HG03064 (cell line): Measurements from ENCODE around the gene CENPQ.
"Not testable (repeated sequence)": the region's sequence is repeated elsewhere in the genome, so short reads cannot be mapped to it uniquely, and the experiment has no call there.

Source experiments
- ATAC-seq: cut with Tn5 transposase; IDR thresholded peaks from one replicate; pipeline ENCODE4 v1.9.1; 2021; ENCODE audit warnings: low read depth; ENCODE audit not compliant: unreplicated experiment

Gene CENPQ, protein sequence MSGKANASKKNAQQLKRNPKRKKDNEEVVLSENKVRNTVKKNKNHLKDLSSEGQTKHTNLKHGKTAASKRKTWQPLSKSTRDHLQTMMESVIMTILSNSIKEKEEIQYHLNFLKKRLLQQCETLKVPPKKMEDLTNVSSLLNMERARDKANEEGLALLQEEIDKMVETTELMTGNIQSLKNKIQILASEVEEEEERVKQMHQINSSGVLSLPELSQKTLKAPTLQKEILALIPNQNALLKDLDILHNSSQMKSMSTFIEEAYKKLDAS

DNA sequence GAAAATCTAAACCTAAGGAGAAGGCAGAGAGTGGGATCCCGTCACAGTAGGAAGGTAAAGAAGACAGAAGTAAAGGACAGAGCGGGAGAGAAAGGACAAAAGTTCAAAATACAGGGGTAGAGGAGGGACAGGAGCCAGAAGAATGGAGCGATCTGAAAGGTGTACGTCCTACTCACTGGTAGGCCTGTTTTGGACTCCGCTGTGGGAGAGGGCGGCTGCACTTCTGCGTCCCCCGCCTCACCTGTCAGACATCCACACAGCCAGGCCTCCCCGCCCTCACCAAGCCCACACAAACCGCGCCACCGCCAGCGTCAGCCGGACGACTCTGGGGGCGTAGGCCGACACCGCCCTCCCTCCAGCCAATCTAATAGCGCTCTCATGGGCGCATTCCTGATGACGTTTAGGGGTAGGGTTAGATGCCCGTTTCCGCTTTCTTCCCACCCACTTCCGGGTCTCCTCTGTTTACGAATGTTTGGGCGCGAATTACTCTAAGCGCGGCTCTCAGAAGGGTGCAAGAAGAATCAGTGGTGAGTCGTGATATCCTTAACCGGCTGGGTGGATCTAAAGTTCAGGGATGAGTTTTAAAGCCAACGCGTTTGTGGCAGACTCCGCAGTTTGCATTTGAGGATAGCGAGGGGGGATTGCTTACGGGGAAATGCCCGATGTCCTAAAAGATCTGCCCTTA lies at the start of gene CENPQ, which contains the start of gene MMUT:
CENPQ (plus strand) TSS at position 444 of the 685 bp plus-strand sequence. CDS start 6,807 bp downstream, outside the sequence.
MMUT (minus strand) TSS at position 327 of the 685 bp plus-strand sequence. CDS start 3,787 bp downstream, outside the sequence.
- peak; percentile 98 for ATAC-seq

DNA sequence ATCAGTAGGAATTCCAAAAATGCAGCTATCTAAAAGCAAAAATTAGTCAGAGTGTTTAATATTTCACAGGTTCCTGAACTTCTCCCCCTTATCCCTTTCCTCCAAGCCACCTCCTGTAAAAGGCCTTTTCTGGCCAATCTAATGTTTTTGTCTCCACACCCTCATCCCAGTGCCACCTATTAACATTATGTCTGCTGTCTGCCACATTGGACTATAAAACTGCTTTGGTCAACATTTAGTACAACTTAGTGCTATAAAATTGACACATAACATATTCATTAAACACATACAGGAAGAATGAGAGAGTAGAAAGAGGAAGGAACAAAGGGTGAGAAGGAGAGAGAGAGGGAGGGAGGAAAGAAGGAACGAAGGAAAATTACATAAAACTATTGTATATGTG lies 47.8 kb upstream of the CENPQ start:
- no peak for ATAC-seq

DNA sequence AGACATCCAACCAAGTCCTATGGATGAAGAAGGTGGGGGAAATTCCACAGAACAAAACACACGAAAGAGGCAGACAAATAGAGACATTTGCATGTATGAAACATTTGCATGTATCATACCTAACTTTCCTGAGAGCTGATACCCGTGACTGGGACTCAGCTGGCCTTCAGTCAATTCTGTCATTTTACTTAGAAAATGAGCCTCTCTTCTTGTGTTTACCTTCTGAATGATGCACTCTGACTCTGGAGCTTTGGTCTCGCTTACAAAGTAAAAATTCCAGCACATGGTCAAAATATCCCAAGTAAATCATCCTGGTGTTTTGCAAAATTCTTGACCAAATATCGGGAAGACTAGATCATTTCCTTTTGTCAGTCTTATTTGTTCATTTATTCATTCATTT lies 47.0 kb upstream of the CENPQ start:
- no peak for ATAC-seq

DNA sequence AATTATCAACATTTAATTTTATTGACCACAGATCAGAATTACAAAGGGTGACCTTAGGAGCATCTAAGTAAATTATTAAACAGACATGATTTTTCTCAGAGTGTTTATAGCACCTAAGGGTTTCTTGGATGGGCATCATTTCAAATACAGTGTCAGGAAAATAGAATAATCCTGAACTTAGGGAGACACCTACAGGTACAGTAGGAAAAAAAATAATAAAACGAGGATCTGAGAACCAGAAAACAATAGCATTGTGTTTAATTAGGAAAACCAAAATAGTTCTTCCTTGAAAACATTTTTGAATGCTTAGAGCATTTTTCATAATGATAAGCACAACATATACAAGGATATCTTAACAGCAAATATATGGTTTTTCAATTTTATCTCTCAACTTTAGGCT lies 39.4 kb upstream of the CENPQ start:
- no peak for ATAC-seq

DNA sequence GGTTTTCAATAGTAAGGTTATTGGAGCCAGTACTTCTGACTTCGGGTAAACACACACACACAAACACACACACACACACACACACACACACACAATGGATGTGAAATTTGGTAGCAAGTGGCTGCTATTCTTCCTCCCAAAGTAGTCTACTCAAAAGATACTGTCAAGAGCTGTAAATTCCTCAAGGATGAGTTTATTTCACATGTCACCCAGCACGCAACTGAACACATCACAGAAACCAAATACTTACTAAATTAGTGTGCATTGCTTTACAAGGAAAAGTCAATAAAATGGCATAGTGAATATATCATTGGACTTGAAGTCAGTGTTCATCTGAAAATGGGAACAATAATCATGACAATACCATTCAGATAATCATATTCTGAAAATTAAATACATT lies 33.0 kb upstream of the CENPQ start:
- no peak for ATAC-seq

DNA sequence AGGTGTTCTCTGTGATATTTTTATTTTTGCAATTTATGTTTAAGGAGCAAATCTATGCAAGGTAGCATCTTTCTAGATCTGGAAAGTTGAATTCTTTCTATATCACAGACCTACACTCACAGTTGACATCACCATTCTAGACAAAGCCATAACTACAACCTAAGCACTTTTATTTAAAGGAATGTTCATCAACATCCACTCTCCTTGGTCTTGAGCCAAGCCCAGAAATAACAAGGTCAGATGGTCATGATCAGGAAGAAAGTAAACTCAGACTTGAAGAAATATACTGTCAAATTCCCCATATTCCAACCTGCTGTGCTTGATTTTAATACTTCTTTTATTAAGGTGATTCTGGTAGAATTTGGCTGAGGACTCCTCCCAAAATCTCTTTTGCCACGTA lies 32.3 kb upstream of the CENPQ start:
- ATAC-seq: no peak

DNA sequence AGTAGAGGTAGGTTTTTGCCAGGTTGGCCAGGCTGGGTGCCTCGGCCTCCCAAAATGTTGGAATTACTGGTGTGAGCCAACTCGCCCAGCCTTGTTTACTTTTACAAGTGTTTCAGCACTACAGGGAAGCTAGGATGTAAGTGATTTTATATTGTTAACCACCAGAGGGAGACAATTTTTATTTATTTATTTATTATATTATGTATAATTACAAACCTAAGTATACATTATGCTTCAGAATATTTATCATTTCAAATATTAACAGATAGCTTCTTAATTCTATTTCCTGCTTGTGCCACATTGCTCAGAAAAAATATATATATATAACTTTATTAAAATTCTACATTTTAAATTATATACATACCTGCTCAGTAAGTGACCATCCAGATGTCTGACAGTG lies 9.9 kb upstream of the CENPQ start:
- no peak for ATAC-seq

DNA sequence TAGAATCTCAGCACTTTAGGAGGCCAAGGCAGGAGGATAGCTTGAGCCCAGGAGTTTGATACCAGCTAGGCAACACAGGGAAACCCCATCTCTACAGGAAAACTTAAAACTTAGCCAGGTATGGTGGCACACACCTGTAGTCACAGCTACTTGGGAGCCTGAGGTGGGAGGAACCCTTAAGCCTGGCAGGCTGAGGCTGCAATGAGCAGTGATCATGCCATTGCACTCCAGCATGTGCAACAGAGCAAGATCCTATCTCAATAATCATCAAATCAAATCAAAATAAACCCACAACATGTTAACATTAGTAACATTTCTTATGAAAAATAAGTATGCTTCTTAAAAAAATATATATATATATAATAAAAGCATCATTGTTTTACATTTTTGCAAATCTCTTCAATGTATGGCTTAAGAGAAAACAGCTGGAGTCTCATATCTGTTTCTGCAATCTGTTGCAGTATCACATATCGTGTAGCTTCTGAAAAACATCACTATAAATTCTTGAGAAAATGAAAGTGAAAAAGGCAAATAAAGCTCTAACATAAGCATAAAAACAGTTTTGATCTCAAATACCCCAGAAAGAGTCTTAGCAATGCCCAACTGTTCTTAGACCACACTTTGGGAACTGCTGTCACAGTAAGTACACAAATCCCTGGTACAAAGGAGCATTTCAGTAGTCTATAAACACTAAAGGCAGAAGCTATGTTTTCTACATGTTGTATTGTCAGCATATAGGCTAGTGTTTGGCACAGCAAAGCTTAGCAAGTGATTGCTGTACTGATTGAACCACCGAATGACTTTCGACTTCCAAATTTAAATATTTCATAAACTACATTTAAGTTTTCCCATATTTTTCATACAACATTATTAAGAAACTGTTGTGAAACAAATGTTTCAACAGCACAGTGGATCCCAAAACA lies 8.1 kb upstream of the CENPQ start:
- ATAC-seq: peak; percentile 78

DNA sequence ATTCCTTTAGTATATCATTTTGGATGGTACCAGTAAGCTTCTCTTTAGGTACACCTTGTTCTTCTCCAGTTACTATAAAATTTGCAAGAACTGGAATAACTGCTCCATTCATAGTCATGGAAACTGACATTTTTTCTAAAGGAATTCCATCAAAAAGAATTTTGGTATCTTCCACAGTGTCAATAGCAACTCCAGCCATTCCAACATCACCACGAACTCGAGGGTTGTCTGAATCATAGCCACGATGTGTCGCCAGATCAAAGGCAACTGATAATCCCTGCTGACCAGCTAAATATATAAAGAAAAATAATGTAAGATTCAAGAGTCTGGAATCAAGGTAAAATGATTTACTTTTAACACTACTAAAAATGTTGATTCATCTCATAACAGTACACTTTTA lies 5.4 kb upstream of the CENPQ start:
- ATAC-seq: no peak

DNA sequence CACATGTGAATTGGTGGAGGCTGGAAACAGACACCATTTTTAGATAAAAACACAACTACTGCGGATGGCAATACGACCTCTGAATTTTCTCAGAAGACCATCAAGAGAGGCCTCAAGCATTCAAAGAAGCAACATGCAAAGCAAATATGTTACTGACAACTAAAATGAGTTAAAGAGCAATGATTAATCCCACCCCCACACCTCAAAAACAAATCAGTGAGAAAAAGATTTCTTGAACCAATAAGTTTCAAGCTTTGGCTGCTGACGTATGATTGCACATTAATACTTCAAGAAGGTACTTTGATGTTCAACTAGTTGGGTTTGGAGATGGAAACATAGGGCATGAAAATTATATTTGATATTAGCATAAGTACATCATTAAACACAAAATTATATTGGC lies 1.1 kb upstream of the CENPQ start:
- ATAC-seq: no peak

DNA sequence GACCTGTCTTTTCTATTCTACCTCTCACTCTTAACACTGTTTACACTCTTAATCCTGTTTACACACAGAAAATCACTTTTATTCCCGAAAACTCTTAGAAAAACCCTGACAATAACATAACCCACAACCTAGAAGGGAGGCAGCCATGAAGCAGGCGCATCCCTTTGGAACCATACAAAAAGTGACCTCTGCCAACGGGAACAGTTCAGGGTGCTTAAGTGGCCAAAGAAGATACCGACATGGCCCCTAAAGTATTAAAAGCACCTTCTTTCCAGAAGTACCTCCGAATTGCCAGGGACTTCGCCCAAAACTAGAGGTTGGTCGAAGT lies 607 bp upstream of the CENPQ start:
- ATAC-seq: peak; percentile 1

DNA sequence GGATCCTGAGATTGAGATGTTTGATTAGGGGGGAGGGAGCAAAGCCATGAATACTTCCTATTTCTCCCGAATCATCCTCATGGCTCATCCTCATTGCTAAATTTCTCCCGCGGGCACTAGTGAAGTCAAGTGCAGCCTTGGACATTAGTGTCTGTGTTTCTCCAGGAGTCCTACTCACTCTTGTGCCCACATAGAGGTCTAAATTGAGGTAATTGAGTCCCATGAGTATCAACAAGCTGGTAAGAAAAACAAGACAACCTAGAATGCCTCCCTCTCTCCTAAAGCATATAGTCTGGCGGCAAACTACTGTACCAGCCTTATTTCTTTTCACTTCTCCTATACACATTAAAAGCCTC lies 420 bp downstream of the CENPQ start:
- ATAC-seq: peak; percentile 2

DNA sequence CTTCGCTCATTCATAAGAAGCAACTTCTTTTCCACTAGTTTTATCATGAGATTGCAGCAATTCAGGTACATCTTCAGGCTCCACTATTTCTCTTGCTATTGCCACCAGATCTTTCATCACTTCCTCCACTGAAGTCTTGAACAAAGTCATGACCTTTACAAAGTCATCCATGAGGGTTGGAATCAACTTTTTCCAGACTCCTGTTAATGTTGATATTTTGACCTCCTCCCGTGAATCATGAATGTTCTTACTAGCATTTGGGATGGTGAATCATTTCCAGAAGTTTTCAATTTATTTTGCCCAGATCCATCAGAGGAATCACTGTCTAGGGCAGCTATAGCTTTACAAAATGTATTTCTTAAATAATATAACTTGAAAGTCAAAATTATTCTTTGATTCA lies 1.5 kb downstream of the CENPQ start:
- ATAC-seq: no peak

DNA sequence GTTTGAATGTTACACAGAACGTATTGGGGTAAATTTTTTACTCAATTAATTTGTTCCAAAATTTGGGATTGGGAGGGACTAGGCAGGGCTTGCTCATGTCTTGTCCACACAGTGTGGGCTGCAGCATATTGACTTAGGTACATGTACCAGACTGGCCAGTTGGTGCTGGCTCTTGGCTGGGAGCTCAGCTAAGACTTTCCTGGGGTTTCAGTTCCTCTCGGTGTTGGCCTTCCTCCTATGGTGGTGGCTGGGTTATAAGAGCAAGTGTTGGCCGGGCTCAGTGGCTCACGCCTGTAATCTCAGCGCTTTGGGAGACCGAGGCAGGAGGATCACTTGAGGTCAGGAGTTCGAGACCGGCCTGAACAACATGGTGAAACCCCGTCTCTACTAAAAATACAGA lies 4.9 kb downstream of the CENPQ start:
- no peak for ATAC-seq

DNA sequence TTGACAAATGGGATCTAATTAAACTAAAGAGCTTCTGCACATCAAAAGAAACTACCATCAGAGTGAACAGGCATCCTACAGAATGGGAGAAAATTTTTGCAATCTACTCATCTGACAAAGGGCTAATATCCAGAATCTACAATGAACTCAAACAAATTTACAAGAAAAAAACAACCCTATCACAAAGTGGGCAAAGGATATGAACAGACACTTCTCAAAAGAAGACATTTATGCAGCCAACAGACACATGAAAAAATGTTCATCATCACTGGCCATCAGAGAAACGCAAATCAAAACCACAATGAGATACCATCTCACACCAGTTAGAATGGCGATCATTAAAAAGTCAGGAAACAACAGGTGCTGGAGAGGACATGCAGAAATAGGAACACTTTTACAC lies 13.4 kb downstream of the CENPQ start:
- not testable (repeated sequence) for ATAC-seq

DNA sequence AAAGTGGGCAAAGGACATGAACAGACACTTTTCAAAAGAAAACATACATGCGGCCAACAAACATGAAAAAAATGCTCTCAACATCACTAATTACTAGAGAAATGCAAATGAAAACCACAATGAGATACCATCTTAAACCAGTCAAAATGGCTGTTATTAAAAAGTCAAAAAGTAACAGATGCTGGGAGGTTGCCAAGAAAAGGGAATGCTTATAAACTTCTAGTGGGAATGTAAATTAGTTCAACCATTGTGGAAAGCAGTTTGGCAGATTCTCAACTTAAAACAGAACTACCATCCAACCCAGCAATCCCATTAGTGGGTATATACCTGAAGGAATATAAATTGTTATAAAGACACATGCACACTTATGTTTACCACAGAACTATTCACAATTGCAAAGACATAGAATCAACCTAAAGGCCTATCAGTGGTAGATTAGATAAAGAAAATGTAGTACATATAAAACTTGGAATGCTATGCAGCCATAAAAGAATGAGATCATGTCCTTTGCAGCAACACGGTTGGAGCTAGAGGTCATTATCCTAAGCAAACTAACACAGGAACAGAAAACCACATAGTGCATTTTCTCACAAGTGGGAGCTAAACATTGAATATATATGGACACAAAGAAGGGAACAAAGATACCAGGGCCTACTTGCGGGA lies 16.3 kb downstream of the CENPQ start:
- no peak for ATAC-seq

DNA sequence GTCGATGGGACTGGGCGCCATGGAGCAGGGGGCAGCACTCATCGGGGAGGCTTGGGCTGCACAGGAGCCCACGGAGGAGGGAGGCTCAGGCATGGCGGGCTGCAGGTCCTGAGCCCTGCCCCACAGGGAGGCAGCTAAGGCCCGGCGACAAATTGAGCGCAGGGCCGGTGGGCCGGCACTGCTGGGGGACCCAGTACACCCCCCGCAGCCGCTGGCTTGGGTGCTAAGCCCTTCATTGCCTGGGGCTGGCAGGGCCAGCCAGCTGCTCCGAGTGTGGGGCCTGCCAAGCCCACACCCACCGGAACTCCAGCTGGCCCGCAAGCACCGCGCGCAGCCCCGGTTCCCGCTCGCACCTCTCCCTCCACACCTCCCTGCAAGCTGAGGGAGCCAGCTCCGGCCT lies 18.7 kb downstream of the CENPQ start:
- ATAC-seq: not testable (repeated sequence)

DNA sequence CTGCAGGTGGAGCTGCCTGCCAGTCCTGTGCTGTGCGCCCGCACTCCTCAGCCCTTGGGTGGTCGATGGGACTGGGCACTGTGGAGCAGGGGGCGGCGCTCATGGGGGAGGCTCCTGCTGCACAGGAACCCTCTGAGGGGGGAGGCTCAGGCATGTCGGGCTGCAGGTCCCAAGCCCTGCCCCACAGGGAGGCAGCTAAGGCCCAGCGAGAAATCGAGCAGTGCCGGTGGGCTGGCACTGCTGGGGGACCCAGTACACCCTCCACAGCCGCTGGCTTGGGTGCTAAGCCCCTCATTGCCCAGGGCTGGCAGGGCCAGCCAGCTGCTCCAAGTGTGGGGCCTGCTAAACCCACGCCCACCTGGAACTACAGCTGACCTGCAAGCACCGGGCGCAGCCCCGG lies 20.2 kb downstream of the CENPQ start:
- not testable (repeated sequence) for ATAC-seq

DNA sequence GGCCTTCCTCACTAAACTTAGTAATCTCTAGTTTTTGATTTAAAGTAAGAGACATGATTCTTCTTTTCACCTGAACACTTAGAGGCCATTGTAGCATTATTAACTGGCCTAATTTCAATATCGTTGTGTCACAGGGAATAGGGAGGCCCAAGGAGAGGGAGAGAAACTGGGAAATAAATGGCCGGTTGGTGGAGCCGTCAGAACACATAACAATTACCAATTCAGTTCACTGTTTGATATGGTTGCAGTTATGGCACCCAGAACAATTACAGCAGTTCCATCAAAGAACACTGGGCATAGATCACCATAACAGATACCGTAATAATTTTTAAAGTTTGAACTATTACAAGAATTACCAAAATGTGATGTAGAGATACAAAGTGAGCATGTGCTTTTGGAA lies 27.5 kb downstream of the CENPQ start:
- no peak for ATAC-seq

DNA sequence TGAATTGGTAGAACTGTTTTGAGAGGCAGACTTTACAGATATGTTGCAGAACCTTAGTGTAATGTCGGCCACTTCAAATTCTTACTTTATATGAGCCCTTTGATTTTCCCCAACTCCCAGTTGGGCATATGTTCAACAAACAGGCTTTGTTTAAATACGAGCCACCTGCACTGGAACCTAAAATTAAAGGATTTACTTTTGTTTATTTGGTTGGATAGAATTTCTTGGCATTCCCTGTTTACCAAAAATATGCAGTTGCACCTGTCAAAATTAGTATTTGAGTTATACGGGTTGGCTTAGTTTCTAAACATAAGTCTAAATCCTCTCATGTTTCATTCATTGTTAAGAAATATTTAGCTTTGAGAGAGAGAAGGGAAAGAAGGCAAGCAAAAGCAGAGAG lies 34.1 kb downstream of the CENPQ start:
- no peak for ATAC-seq

DNA sequence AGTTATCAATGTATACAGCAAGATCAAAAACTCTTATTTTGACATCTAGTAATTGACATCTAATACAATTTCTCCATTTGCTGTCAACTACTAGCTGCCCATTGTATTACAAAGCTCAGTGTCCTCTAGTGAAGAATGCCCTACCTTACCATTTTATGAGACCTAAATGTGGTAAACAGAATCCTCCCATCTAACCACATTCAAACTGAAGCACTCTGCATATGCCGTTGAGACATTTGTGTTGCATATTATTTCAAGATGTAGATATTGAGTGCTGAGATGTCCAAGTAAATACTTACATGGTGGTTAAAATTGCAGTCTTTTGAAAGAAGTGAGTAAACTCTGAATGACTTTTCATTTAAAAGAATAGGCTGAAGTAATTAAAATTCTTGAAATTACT lies 36.0 kb downstream of the CENPQ start:
- no peak for ATAC-seq
